ENCODE data around the gene MAML3. TPM values are rescaled to one million over a fixed set of nuclear protein-coding genes. Genes with fewer than 3 reads are reported as not detected.

MAML3 gene
- total and polyA plus RNA-seq, 2 of the 13 experiments (the other 11 are each of a cell fraction or from before 2014, with no cell fraction given): 0.05 to 0.13 TPM

DNA sequence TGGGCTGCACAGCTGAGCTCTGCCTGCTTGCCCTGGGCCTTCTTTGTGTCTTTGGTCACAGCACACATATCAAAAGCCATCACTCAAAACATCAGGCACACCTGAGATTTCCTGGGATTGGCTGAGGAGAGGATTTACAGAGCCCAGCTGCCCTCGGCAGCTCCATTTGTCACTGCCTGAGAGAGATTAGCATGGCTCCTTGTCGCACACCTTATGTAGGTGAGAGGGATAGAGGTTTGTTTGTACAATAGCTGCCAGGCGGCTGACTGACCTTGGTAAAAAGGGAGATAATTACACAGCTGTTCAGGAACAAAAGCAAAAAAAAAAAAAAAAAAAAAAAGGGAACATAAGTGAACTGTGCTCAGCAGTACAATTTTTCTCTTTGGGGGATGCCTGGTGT lies 425.1 kb downstream of the MAML3 start (continued):
- TF ChIP-seq, protein P1, sequence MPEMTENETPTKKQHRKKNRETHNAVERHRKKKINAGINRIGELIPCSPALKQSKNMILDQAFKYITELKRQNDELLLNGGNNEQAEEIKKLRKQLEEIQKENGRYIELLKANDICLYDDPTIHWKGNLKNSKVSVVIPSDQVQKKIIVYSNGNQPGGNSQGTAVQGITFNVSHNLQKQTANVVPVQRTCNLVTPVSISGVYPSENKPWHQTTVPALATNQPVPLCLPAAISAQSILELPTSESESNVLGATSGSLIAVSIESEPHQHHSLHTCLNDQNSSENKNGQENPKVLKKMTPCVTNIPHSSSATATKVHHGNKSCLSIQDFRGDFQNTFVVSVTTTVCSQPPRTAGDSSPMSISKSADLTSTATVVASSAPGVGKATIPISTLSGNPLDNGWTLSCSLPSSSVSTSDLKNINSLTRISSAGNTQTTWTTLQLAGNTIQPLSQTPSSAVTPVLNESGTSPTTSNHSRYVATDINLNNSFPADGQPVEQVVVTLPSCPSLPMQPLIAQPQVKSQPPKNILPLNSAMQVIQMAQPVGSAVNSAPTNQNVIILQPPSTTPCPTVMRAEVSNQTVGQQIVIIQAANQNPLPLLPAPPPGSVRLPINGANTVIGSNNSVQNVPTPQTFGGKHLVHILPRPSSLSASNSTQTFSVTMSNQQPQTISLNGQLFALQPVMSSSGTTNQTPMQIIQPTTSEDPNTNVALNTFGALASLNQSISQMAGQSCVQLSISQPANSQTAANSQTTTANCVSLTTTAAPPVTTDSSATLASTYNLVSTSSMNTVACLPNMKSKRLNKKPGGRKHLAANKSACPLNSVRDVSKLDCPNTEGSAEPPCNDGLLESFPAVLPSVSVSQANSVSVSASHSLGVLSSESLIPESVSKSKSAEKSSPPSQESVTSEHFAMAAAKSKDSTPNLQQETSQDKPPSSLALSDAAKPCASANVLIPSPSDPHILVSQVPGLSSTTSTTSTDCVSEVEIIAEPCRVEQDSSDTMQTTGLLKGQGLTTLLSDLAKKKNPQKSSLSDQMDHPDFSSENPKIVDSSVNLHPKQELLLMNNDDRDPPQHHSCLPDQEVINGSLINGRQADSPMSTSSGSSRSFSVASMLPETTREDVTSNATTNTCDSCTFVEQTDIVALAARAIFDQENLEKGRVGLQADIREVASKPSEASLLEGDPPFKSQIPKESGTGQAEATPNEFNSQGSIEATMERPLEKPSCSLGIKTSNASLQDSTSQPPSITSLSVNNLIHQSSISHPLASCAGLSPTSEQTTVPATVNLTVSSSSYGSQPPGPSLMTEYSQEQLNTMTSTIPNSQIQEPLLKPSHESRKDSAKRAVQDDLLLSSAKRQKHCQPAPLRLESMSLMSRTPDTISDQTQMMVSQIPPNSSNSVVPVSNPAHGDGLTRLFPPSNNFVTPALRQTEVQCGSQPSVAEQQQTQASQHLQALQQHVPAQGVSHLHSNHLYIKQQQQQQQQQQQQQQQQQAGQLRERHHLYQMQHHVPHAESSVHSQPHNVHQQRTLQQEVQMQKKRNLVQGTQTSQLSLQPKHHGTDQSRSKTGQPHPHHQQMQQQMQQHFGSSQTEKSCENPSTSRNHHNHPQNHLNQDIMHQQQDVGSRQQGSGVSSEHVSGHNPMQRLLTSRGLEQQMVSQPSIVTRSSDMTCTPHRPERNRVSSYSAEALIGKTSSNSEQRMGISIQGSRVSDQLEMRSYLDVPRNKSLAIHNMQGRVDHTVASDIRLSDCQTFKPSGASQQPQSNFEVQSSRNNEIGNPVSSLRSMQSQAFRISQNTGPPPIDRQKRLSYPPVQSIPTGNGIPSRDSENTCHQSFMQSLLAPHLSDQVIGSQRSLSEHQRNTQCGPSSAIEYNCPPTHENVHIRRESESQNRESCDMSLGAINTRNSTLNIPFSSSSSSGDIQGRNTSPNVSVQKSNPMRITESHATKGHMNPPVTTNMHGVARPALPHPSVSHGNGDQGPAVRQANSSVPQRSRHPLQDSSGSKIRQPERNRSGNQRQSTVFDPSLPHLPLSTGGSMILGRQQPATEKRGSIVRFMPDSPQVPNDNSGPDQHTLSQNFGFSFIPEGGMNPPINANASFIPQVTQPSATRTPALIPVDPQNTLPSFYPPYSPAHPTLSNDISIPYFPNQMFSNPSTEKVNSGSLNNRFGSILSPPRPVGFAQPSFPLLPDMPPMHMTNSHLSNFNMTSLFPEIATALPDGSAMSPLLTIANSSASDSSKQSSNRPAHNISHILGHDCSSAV (CRISPR knock-in tag; IDR thresholded peaks at IDR 0.05; ENCODE audit: borderline replicate concordance): no peak
- peak; percentile 16 for TF ChIP-seq TEAD3 (CRISPR knock-in tag; optimal IDR thresholded peaks at IDR 0.05; ENCODE audit: borderline replicate concordance)
- TF ChIP-seq ZFP90 (CRISPR knock-in tag; IDR thresholded peaks at IDR 0.05; ENCODE audit: borderline replicate concordance): no peak
- TF ChIP-seq GATA4 (IDR thresholded peaks at IDR 0.05; ENCODE audit: borderline replicate concordance, low read depth): no peak
- TF ChIP-seq, protein P2, sequence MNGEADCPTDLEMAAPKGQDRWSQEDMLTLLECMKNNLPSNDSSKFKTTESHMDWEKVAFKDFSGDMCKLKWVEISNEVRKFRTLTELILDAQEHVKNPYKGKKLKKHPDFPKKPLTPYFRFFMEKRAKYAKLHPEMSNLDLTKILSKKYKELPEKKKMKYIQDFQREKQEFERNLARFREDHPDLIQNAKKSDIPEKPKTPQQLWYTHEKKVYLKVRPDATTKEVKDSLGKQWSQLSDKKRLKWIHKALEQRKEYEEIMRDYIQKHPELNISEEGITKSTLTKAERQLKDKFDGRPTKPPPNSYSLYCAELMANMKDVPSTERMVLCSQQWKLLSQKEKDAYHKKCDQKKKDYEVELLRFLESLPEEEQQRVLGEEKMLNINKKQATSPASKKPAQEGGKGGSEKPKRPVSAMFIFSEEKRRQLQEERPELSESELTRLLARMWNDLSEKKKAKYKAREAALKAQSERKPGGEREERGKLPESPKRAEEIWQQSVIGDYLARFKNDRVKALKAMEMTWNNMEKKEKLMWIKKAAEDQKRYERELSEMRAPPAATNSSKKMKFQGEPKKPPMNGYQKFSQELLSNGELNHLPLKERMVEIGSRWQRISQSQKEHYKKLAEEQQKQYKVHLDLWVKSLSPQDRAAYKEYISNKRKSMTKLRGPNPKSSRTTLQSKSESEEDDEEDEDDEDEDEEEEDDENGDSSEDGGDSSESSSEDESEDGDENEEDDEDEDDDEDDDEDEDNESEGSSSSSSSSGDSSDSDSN (CRISPR knock-in tag; IDR thresholded peaks at IDR 0.05): no peak
- no peak for TF ChIP-seq ZFP36L1 (CRISPR knock-in tag; IDR thresholded peaks at IDR 0.05)
- TF ChIP-seq RBM22 (optimal IDR thresholded peaks at IDR 0.05; ENCODE audit: low read length): no peak
- no peak for TF ChIP-seq YY1 (IDR thresholded peaks at IDR 0.05; ENCODE audit: insufficient read depth, insufficient replicate concordance, low read depth, low read length)
- TF ChIP-seq, protein P3, sequence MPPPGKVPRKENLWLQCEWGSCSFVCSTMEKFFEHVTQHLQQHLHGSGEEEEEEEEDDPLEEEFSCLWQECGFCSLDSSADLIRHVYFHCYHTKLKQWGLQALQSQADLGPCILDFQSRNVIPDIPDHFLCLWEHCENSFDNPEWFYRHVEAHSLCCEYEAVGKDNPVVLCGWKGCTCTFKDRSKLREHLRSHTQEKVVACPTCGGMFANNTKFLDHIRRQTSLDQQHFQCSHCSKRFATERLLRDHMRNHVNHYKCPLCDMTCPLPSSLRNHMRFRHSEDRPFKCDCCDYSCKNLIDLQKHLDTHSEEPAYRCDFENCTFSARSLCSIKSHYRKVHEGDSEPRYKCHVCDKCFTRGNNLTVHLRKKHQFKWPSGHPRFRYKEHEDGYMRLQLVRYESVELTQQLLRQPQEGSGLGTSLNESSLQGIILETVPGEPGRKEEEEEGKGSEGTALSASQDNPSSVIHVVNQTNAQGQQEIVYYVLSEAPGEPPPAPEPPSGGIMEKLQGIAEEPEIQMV (CRISPR knock-in tag; IDR thresholded peaks at IDR 0.05; ENCODE audit: low read depth): no peak
- TF ChIP-seq NFIC (IDR thresholded peaks at IDR 0.05; ENCODE audit: low read length): no peak
- TF ChIP-seq, protein P4, sequence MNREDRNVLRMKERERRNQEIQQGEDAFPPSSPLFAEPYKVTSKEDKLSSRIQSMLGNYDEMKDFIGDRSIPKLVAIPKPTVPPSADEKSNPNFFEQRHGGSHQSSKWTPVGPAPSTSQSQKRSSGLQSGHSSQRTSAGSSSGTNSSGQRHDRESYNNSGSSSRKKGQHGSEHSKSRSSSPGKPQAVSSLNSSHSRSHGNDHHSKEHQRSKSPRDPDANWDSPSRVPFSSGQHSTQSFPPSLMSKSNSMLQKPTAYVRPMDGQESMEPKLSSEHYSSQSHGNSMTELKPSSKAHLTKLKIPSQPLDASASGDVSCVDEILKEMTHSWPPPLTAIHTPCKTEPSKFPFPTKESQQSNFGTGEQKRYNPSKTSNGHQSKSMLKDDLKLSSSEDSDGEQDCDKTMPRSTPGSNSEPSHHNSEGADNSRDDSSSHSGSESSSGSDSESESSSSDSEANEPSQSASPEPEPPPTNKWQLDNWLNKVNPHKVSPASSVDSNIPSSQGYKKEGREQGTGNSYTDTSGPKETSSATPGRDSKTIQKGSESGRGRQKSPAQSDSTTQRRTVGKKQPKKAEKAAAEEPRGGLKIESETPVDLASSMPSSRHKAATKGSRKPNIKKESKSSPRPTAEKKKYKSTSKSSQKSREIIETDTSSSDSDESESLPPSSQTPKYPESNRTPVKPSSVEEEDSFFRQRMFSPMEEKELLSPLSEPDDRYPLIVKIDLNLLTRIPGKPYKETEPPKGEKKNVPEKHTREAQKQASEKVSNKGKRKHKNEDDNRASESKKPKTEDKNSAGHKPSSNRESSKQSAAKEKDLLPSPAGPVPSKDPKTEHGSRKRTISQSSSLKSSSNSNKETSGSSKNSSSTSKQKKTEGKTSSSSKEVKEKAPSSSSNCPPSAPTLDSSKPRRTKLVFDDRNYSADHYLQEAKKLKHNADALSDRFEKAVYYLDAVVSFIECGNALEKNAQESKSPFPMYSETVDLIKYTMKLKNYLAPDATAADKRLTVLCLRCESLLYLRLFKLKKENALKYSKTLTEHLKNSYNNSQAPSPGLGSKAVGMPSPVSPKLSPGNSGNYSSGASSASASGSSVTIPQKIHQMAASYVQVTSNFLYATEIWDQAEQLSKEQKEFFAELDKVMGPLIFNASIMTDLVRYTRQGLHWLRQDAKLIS (CRISPR knock-in tag; IDR thresholded peaks at IDR 0.05): no peak
- TF ChIP-seq RAD51 (IDR thresholded peaks at IDR 0.05; ENCODE audit: borderline replicate concordance): no peak
- TF ChIP-seq ZNF850 (CRISPR knock-in tag; conservative IDR thresholded peaks at IDR 0.05): no peak
- TF ChIP-seq KDM4B (CRISPR knock-in tag; IDR thresholded peaks at IDR 0.05): no peak
- TF ChIP-seq PLRG1 (conservative IDR thresholded peaks at IDR 0.05): no peak

Measured in HepG2 (cell line).